Upper lobe of left lung (tissue), 4 donors: ENCODE data around the gene ZG16.

ENCODE experiments used
- CTCF ChIP-seq, 6 experiments: fragments of 450-650 bp in 4 of 6; fragments of 200-600 bp in 2 of 6; sonication (generic) in 2 of 6; IDR thresholded peaks; one replicate each; pipeline ENCODE4 v1.5.1; 2016 to 2019; ENCODE audit warnings: antibody characterized with exemption in 6 of 6
- EP300 ChIP-seq, 4 donors: sonication (generic); formaldehyde crosslinking; IDR thresholded peaks; one replicate each; pipeline ENCODE4 v1.5.1; 2017; ENCODE audit warnings: antibody characterized with exemption in 4 of 4, control low read depth in 2 of 4
- POLR2A ChIP-seq, 4 donors: fragments of 450-650 bp; IDR thresholded peaks; one replicate each; pipeline ENCODE4 v1.5.1; 2016 to 2017; ENCODE audit warnings: antibody characterized with exemption in 4 of 4, mild to moderate bottlenecking in 2 of 4
- POLR2AphosphoS5 ChIP-seq, 2 donors: sonication (generic); formaldehyde crosslinking; IDR thresholded peaks; one replicate each; pipeline ENCODE4 v1.5.1; 2017; ENCODE audit warnings: antibody characterized with exemption in 2 of 2

- TF ChIP-seq POLR2A (IDR thresholded peaks at IDR 0.05) (peak in 1 of 4 donors; percentile 12), CTCF (IDR thresholded peaks at IDR 0.05) (no peak), POLR2AphosphoS5 (IDR thresholded peaks at IDR 0.05) (peak in 1 of 2 donors; percentile 13), EP300 (IDR thresholded peaks at IDR 0.05) (peak in 1 of 4 donors; percentile 7)
These were observed 12.7 kb upstream of the ZG16 start for GRCh38 chr16:29765167-29766032.
